Activated B cell treated with CpG ODN at 0.5 μM for 24 hours (primary cell): ENCODE results near the gene INPP5E. TPM values are rescaled to one million over a fixed set of nuclear protein-coding genes. Genes with fewer than 3 reads are reported as not detected.
"Not testable (repeated sequence)": the region's sequence is repeated elsewhere in the genome, so short reads cannot be mapped to it uniquely, and the experiment has no call there.

Source experiments
- ATAC-seq: fragments of 200-7000 bp; cut with Tn5 transposase; one replicate; pipeline ENCODE4 v1.10.0; 2021; ENCODE audit warnings: low read depth, mild to moderate bottlenecking, moderate library complexity
- CTCF ChIA-PET: fragments of 350-600 bp; sonication (Branson Sonifier 250); formaldehyde crosslinking; loops from one replicate; lab custom pipeline; 2021; ENCODE audit warnings: antibody characterized with exemption; lab: Charles Lee
- POLR2A ChIA-PET: fragments of 350-600 bp; sonication (Branson Sonifier 250); formaldehyde crosslinking; loops from one replicate; lab custom pipeline; 2021; ENCODE audit warnings: antibody characterized with exemption; lab: Charles Lee
- DNase-seq: peaks from one replicate; pipeline ENCODE4 v3.0.0; 2022
- H3K27ac Mint-ChIP-seq: one replicate; pipeline ENCODE4 v1.8.0; 2020; ENCODE audit warnings: mixed read lengths
- H3K27me3 Mint-ChIP-seq: one replicate; pipeline ENCODE4 v1.8.0; 2021; ENCODE audit warnings: mixed read lengths
- H3K36me3 Mint-ChIP-seq: one replicate; pipeline ENCODE4 v1.8.0; 2021; ENCODE audit warnings: low read depth, mixed read lengths
- H3K4me1 Mint-ChIP-seq: one replicate; pipeline ENCODE4 v1.8.0; 2021; ENCODE audit warnings: mixed read lengths
- H3K4me3 Mint-ChIP-seq: one replicate; pipeline ENCODE4 v1.8.0; 2020; ENCODE audit warnings: mild to moderate bottlenecking, mixed read lengths
- H3K9me3 Mint-ChIP-seq: one replicate; pipeline ENCODE4 v1.8.0; 2020; ENCODE audit warnings: mixed read lengths
- CTCF ChIP-seq: fragments of 200-600 bp; IDR thresholded peaks from one replicate; pipeline ENCODE4 v1.8.0; 2022; ENCODE audit warnings: antibody characterized with exemption, mild to moderate bottlenecking
- intact Hi-C: fragments of 100-400 bp; cut with micrococcal nuclease; formaldehyde crosslinking; loops from one replicate; pipeline ENCODE4 v1.15.1; 2024
- total RNA-seq: library from RNA; stranded (reverse); gene quantifications from 2 replicates; pipeline ENCODE4 v1.2.3, GENCODE V29; 2022

INPP5E gene
- total RNA-seq, 1 donor from 2014 or later = 26.6 TPM

GRCh38 chr9:136409557-136410455 is 29.8 kb downstream of the INPP5E start:
- ATAC-seq = peak; percentile 37
- DNase-seq = peak; percentile 33
- TF ChIP-seq CTCF = no peak
- Mint-ChIP-seq H3K9me3 (no peaks in the 10 kb centered on the region), H3K4me3 (peak overlapping the region; percentile 90), H3K27ac (peak overlapping the region; percentile 87), H3K27me3 (no peaks in the 10 kb centered on the region), H3K36me3 (peaks cover 57% of the 10 kb centered on the region), H3K4me1 (peaks cover 49% of the 10 kb centered on the region)
- POLR2A ChIA-PET = interaction anchor here (0.6 to 1.4 kb wide), 9 partner anchors 8 to 590 kb away, joined by 3 to 19 read pairs (median 4); partner anchors contain the start of gene DNLZ
- intact Hi-C loops = loop anchor here (1.0 to 10.0 kb wide), 4 partner anchors 10 to 165 kb away; partner anchors contain the start of genes INPP5E, QSOX2, SEC16A and SNAPC4
- CTCF ChIA-PET = interaction anchor here (1.1 kb wide), 1 partner anchor 9 kb away, joined by 8 read pairs; no protein-coding TSS in a partner anchor

GRCh38 chr9:136407911-136408310 is 31.7 kb downstream of the INPP5E start:
- Mint-ChIP-seq H3K27ac (no peak overlapping the region), H3K9me3 (no peaks in the 10 kb centered on the region)
- POLR2A ChIA-PET = no interaction called here

GRCh38 chr9:136407061-136407460 is 32.6 kb downstream of the INPP5E start:
- peaks cover 66% of the 10 kb centered on the region for H3K4me1 Mint-ChIP-seq
- H3K9me3 Mint-ChIP-seq, H3K27ac Mint-ChIP-seq, H3K4me3 Mint-ChIP-seq, DNase-seq, CTCF ChIA-PET, H3K27me3 Mint-ChIP-seq, POLR2A ChIA-PET, ATAC-seq: not testable (repeated sequence)
- H3K36me3 Mint-ChIP-seq = peaks cover 47% of the 10 kb centered on the region
- intact Hi-C loops = loop anchor here (10.0 kb wide), 1 partner anchor 162 kb away; the partner anchor contains the start of gene QSOX2

More at GRCh38 chr9:136407911-136408310, 31.7 kb downstream of the INPP5E start:
- Mint-ChIP-seq H3K4me1 (peaks cover 65% of the 10 kb centered on the region), H3K36me3 (peaks cover 47% of the 10 kb centered on the region), H3K4me3 (peak overlapping the region; percentile 38), H3K27me3 (no peaks in the 10 kb centered on the region)
- no peak for TF ChIP-seq CTCF
- CTCF ChIA-PET = no interaction called here
- intact Hi-C loops = loop anchor here (10.0 kb wide), 1 partner anchor 163 kb away; the partner anchor contains the start of gene QSOX2
- ATAC-seq (no peak), DNase-seq (no peak)

- ATAC-seq, H3K4me3 Mint-ChIP-seq, H3K9me3 Mint-ChIP-seq, POLR2A ChIA-PET, CTCF ChIA-PET, H3K27me3 Mint-ChIP-seq, DNase-seq: not testable (repeated sequence)
- H3K4me1 Mint-ChIP-seq = peaks cover 60% of the 10 kb centered on the region
- peaks cover 49% of the 10 kb centered on the region for H3K36me3 Mint-ChIP-seq
- intact Hi-C loops = loop anchor here (10.0 kb wide), 1 partner anchor 161 kb away; the partner anchor contains the start of gene QSOX2
- H3K27ac Mint-ChIP-seq = peak overlapping the region; percentile 24
These were observed 33.7 kb downstream of the INPP5E start for GRCh38 chr9:136405904-136406303.

- Mint-ChIP-seq H3K4me3 (no peak overlapping the region), H3K36me3 (peaks cover 49% of the 10 kb centered on the region), H3K27me3 (no peaks in the 10 kb centered on the region), H3K9me3 (no peaks in the 10 kb centered on the region), H3K27ac (peak overlapping the region; percentile 85), H3K4me1 (peaks cover 64% of the 10 kb centered on the region)
- CTCF ChIA-PET = no interaction called here
- DNase-seq (no peak), ATAC-seq (no peak)
- intact Hi-C loops = loop anchor here (10.0 kb wide), 1 partner anchor 161 kb away; the partner anchor contains the start of gene QSOX2
- TF ChIP-seq CTCF = no peak
- POLR2A ChIA-PET = interaction anchor here (0.5 kb wide), 1 partner anchor 55 kb away, joined by 5 read pairs; no protein-coding TSS in a partner anchor
These were observed 34.2 kb downstream of the INPP5E start for GRCh38 chr9:136405481-136405880.
